Measurements from ENCODE around the gene AP2S1.
"Not testable (repeated sequence)": the region's sequence is repeated elsewhere in the genome, so short reads cannot be mapped to it uniquely, and the experiment has no call there.

AP2S1 gene

DNA sequence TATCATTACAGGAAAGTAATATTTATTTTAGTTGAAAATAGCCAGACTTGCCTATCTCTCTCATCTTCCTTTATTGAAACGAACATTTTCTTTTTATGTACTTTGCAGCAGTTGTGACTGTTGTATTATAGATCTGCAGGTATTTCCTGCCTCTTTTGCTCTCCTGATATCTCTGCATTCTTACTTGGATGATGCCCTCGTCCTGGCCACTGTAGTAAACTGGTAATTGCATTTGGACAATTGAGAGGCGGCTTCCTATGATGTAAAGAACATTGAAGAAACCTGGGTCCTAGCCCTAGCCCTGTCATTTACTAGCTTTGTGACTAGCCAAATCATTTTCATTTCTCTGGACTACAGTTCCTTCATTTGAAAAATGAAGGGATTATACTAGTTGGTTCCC lies 16.5 kb upstream of the AP2S1 start:
- DNase-seq (ENCODE audit: low read depth in 2 of 2), result no peak

DNA sequence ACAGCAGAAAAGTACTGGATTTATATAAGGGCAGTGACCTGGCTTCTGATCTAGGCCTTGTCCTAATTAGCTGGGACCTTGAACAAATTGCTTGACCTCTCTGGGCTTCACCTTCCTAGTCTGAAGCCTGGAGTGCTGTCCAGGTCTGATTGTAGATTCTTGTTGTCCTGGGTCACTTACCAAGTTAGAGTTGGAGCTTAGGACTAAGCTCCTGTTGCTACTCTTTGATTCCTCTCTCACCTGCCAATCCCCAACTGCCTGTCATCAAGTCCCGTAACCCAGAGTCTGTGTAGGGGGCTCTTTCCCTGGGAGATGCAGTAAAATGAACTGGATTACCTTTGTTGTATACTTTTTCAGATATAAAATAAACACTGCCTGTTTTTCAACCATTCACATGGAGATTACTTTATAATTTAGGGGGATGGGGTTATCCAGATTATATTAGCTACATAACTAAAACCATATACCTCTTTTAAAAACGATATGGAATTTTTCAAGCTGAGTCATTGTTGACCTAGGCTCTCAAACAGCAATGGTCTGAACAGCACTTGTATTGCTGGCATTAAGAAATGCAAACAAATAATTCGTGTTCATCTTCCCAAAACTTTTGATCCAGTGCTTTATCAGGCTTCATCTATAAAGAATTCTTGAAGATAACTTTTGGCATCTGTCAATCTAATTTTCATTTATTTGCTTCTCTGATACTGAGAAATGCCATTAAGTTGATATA lies 15.9 kb upstream of the AP2S1 start:
- no peak for DNase-seq (ENCODE audit: low read depth in 2 of 2)

DNA sequence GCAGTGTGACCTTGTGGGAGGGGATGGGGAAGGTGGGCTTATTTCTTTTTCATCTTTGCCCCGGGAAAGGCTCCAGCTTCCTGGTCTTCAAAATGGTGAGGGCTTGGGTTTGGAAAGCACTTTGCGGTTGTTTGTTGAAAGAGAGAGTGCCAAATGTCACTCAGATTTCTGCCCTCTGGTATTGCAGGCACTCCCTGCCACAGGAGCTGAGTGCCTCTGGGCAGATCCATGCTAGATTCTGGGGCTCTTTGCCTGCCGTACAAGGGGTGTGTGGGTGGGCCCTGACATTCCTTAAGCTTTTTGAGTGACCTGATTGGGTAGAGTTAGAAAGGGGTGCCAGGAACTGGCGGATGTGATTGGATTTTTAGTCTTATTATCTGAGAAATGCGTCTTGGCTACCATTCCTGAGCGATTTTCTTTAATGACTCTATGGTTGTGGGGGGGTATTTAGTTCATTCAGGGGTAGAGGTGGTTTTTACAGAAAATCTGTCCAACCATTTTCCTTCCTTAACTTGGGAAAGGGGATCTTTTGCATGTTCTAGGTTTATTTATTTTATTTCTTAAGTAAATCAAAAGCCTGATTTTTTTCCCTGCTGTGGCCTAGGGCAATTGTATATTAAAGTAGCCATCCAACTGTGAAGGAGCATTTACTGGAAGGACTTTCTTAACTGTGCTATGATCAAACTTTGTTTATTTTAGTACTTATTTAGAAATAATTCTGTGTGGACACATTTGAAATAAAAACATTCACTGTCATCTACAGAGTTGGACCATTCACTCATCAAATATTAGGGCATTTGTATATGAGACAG lies 13.4 kb upstream of the AP2S1 start:
- DNase-seq (ENCODE audit: low read depth in 2 of 2), result no peak

DNA sequence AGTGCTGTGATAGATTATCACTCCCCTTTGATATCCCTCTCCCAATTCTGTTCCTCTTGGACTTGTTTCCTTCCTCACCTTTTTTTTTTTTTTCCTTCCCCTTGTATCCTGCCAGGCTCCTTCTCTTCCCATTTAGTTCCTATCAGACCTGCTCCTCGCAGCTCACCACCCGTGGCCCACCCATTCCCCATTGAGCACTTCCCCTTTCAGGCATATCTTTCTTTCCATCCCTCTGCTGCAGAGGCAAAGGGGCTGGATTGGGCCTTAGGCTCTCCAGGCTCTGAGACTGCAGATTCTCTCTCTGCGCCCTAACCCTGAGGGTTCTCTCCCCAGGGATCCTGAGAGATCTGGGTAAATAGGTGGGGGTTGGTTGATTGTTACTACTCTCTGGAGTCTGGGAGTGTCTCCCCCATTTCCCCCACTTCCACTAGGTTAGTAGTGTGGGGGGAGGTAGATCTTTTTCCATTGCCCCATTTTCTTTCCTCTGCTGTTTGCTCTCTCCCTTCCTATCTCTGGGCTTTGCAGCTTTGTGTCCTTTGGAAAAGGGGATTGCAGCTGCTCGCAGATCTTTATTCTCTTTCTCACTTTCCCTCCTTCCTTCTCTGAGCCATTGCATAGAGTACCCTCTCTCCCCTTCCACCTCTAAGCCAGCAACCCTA lies 12.5 kb upstream of the AP2S1 start:
- DNase-seq (ENCODE audit: low read depth in 2 of 2), result no peak

DNA sequence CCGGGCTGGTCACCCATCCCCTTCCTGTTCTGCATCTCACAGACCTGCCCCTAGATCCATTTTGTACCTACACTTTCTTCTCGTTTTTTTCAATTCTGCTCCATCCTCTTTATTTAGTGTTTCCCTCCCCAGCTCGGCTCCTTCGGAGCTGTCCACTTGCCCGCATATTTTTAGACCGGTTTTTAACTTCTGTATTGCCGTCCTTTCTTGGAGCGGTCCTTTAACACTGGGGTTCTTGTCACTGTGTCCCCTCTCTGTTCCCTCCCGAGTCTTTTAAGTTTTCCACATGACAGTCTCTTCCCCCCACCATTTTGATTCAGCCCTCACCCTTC lies 11.8 kb upstream of the AP2S1 start:
- DNase-seq (ENCODE audit: low read depth in 2 of 2), result no peak

DNA sequence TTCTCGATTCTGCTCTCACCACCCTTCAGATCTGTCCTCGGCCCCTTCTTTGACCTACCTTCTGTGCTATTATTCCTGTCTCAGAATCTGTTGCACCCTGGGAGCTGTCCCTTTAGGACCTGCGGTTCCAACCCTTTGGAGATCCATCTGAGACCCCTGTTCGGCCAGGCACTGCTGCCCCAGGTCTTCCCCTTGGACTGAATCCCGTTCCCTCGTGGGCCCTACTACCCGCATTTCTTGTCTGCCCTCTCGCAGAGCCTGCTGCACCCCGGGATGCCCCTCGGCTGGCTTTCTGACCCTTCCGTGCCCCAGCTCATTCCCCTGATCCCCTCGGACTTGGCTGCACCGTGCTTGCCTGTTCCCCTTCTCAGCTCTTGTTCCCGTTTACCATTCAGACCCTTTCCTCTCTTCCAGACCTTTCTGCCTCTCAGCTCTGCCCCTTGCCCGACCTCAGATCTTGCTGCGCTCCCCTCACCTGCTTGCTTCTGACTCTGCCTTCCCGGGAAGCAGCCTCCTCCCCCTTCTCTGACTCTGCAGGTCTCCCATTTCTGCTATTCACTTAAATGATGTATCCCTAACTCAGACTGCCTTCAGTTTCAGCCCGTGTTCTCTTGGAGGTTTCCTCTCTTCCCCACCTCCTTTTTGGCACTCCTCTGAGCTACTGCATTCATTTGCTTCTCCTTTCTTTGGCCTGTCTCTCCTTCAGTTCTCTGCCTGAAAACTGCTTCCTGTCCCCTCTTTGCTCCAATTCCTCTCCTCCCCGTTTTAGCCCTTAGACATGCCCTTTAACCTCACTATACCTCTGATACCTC lies 11.3 kb upstream of the AP2S1 start:
- no peak for DNase-seq (ENCODE audit: low read depth in 2 of 2)

DNA sequence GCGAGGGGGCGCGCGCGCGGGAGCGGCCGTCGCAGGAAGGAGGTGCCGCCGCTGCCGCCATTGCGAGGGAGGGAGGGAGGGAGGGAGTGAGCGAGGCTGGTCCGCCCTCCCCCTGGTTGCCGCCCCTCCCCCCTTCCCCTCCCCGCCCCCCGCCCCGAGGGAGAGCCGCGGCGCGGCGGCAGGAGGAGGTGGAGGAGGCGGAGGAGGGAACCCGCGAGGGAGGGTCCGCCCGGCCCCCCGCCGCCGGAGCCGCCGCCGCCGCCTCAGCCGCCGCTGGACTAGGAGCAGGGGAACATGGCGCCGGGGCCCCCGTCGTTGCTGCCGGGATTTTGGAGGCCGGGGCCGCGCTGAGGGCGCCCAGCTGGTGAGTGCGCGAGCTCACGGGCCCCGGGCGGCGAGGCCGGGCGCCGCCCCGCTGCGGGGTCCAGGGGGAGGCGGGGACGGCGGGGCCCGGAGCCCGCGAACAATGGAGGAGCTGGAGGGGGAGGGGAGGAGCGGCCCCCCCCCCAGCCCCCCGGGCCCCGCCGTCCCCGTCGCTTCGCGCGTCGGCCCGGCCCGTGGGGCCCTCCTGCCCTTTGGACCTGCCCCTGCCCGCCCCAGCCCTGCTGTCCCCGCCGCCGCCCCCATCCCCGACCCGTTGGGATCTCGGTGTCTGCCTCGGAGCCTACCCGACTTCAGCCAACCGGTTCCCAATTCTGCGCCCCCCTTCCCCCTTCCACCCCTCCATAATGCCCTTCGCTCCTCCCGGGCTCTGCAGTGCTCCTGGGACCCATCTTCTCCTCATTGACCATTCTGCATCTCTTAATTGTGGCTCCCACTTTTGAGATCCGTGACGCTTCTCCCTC lies 10.4 kb upstream of the AP2S1 start, which contains the start of gene ARHGAP35:
Gene ARHGAP35, plus strand, starts transcription at position 152 of the 845 bp plus-strand sequence. CDS start 57,679 bp downstream, outside the sequence.
- DNase-seq (ENCODE audit: low read depth in 2 of 2), result peak in 1 of 2 donors; percentile 71

DNA sequence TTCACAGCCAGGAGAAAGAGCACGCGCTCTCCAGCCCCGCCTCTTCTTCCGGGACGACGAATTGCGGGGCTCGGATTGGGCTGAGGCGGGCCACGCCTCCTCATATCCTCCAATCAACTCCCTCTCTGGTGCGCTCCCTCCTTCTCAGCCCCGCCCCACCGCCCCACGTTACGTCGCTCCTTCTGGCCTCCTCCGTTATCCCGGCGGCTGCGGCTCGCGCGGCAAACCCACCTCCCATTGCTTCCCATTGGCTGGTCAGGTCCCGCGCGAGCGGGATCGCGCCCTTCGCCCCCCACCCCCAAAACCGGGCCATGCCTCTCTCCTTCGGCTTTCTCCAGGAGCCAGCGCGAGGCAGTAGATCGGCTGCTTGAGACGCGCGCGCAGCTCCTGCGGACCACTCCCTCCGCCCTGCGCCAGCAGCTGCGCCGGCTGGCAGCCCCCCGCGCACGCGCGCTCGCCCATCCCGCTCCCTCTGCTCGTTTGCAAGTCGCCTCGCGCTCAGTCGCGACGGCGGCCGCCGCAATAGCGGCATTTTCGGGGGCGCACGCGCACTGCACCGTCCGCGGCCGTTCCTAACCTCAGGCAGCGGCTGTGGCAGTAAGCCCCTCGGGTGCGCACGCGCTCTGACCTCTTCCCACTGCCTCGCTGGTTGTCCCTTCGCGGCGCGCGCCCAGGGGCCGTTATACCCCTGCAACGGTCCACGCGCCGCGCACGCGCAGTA lies 9.6 kb upstream of the AP2S1 start:
- DNase-seq (ENCODE audit: low read depth in 2 of 2), result peak; percentile 94 to 98

DNA sequence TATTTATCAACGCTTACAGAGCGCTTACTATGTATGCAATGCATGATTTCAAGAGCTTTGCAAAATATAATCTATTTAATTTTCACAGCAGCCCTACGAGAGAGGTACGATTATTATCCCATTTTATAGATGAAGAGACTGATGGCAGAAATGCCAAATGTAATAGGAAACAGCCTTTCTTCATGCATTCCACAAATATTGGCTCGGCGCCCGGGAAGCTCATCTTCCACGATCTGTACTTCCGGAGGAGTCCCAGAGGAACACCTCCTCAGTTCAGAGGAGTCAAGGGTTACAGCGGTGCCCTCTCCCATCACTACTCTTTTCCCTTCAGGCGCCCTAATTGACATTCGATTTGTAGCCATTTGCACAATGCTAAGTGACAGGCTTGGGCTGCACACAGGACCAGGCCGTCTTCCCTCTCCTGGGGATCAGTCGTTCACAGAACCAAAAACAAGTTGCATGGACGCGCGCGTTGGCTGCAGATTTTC lies 9.0 kb upstream of the AP2S1 start:
- DNase-seq (ENCODE audit: low read depth in 2 of 2), result no peak

DNA sequence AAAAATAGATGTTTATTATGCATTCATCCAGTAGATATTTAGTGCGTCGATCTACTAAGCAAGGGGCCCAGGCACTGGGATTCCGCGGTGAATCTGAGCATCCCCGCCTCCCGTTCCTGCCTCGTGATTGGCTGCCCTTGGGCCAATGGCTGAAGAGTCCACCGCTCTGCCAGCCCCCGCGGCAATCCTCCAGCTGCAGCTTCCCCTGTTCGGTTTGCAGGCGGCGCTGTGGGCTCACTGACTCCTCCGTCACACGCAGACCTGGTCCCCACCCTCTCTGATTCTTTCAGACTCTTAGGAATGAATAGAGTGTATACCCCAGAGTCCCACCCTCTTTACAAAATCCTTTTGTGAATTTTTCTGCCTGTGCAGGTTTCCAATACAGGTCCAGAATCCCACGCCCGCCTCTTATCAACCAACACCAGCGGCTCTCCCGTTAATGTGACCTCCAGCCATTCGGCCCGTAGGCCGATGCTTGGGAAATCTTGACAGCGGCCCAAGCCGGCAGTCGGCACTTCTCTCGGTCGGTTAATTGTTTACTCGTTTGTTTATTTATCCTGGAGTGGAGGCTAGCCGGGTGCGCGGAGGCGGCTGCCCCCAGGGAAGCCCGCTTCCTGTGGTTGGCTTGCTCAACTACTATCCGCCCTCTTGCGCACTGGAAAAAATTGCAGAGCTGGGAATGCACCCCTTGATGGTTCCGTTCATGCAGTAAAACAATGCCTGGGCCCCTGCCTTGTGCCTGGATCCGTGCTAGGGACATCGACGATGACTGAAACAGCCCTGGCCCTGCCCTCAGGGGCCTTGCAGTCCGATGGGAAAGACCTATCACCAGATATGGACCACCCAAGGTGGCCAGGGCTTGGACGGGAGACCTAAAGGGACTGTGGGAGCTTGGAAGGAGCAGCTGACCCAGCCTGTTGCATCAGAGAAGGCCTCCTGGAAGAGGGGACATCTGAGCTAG lies 5.7 kb upstream of the AP2S1 start:
- peak; percentile 84 to 91 for DNase-seq (ENCODE audit: low read depth in 2 of 2)

DNA sequence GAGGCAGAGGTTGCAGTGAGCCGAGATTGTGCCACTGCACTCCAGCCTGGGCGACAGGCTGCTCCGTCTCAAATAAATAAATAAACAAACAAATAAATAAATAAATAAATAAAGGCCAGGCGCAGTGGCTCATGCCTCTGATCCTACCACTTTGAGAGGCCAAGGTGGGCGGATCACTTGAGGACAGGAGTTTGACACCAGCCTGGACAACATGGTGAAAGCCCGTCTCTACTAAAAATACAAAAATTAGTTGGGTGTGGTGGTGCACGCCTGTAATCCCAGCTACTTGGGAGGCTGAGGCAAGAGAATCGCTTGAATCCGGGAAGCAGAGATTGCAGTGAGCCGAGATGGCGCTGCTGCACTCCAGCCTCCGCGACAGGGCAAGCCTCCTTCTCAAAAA lies 4.1 kb upstream of the AP2S1 start:
- DNase-seq (ENCODE audit: low read depth in 2 of 2), result not testable (repeated sequence)

DNA sequence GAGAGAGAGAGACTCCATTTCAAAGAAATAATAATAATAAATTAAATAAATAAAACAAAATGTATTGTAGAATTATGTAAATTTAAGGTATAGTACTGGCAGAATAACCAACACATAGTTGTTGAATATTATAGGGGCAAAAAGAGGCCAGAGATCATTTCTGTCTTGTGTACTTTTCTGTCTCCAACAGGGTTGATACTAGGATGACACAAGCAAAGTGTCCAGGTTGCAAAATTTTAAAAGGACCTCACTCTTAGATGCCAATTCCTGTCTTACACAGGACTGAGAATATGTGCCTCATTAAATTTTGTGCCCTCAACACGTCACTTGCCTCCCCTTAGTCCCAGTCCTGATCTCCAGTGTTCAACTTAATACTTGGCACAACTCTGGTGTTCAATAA lies 2.2 kb upstream of the AP2S1 start:
- DNase-seq (ENCODE audit: low read depth in 2 of 2), result no peak

DNA sequence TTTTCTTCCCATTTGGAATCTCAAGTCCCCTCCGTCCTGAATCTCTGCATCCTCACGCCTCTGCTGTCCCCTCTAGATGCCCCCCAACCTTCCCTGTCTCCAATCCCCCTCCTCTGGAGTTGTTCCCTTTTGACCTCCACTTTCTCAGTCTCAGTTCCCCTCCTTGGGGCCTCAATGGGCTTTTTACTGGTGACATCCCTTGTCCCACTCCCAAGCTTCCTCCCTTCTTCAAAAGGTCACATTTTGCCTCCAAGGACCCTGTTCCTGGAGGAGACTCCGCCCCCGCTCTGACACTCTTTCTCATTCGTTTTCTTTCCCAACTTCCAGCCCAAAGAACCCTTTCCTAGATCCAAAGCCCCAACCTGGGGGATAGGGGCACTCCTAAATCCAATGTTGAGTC lies 1.0 kb downstream of the AP2S1 start:
- DNase-seq (ENCODE audit: low read depth in 2 of 2), result no peak

DNA sequence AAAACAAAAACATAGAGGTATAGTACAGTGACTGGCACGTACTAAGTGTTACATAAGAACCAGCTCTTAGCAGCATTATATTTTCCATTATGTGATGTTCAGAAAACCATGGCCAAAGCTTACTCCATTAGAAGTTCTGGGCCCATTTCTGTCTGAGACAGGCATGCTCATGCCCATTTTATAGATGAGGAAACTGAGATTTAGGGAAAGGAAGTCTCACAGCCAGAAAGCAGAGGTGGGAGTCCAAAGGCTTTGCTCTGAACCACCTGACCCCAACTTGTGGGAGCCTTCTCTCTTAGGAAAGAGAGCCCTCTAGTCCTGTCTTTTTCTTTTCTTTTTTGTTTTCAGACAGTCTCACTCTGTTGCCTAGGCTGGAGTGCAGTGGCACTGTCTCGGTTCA lies 2.3 kb downstream of the AP2S1 start:
- DNase-seq (ENCODE audit: low read depth in 2 of 2), result no peak

DNA sequence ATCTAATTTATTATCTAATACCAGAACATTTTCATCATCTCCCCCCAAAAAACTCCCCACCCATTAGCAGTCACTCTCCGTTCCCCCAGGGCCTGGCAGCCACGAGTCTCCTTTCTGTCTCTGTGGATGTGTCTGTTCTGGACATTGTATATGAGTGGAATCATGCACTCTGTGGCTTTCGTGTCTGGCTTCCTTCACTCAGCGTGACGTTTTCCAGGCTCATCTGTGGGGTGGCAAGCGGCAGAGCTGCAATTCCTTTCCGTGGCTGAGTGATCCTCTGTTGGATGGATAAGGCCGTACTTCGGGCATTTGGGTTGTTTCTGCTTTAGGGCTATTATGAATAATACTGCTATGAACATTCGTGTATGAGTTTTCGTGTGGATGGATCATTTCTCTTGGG lies 3.1 kb downstream of the AP2S1 start:
- DNase-seq (ENCODE audit: low read depth in 2 of 2), result no peak

DNA sequence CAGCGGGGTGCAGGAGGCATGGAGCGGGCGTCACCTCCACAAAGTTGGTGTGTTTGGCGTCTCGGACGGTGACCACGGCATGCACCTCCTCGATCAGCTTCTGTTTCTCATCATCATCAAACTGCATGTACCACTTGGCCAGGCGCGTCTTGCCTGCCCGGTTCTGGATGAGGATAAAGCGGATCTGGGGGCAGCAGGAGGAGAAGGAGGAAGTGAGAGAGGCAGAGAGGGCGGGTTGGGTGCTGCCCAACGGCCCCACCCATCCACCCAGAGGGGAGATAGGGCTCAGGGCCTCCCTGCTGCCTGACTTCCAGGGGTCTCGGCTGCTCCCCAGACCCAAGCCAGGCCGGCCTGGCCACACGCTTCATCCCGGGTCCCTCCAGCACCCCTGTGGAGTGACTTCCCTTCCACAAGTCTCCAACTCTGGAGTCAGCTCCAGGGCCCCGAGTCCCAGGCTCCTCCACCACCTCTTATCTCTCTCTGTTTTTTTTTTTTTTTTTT lies 4.6 kb downstream of the AP2S1 start:
- DNase-seq (ENCODE audit: low read depth in 2 of 2), result no peak

DNA sequence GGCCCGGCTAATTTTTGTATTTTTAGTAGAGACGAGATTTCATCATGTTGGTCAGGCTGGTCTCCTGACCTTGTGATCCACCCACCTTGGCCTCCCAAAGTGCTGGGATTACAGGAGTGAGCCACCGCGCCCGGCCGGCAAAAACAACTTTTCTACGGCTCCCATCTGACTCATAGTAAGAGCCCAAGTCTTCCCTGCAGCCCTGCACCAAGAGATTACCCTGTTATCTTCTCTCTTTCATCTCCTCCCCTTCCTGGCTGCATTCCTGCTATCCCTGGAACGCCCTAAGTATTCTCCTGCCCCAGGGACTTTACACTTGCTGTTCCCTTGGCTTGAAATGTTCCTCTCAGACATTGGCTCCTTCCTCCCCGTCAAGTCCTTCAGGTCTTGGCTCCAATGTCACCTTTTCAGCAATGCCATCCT lies 6.6 kb downstream of the AP2S1 start:
- DNase-seq (ENCODE audit: low read depth in 2 of 2), result no peak

DNA sequence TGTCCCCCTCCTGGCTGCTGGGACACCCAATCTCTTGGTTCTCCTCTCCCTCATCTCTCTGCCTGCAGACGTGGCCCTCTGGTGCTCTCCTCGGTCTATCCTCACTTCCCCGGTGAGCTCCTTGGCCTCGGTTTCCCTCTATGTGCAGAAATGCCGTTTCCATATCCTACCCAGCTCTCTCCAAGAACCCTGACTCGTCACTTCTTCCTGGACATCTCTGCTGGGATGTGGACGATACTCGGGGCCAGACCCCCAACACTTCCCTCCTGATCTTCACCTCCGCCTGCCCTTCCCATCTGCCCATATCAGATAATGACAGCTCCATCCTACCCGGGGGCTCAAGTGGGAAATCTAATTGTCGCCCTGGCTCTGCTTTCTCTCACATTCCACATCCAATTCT lies 7.9 kb downstream of the AP2S1 start:
- no peak for DNase-seq (ENCODE audit: low read depth in 2 of 2)

Data from stimulated activated CD4-positive, alpha-beta T cell treated with anti-CD3 and anti-CD28 coated beads, Interleukin-4, amount 100 ng/mL, for 48 hours (primary cell).